Natural killer cell (primary cell): ENCODE measurements around the gene GPRIN3. TPM values are rescaled to one million over a fixed set of nuclear protein-coding genes. Genes with fewer than 3 reads are reported as not detected.
A peak's percentile ranks its signal among the peaks of the same experiment; 100 is the strongest.

Source experiments
- ATAC-seq, 3 donors: fragments of 150-1000 bp in 2 of 3; fragments of 200-7000 bp in 1 of 3; cut with Tn5 transposase; 1 replicate in 1 of 3; 2 replicates in 2 of 3; pipeline ENCODE4 v1.10.0; 2021; ENCODE audit warnings: mild to moderate bottlenecking in 2 of 3, moderate library complexity in 2 of 3
- DNase-seq, 2 donors: peaks; one replicate each; pipeline versions ENCODE4 v3.0.0 to v3.0.0-alpha.2; 2013 to 2021; ENCODE audit warnings: mixed read lengths in 1 of 2
- H3K27ac ChIP-seq: one replicate; pipeline ENCODE4 v1.5.1; 2013; ENCODE audit warnings: mild to moderate bottlenecking, low read length
- H3K27me3 ChIP-seq: one replicate; pipeline ENCODE4 v1.6.1; 2013; ENCODE audit warnings: low read length; ENCODE audit not compliant: control insufficient read depth, insufficient read depth
- H3K36me3 ChIP-seq: one replicate; pipeline ENCODE4 v1.6.1; 2013; ENCODE audit warnings: low read length; ENCODE audit not compliant: control insufficient read depth, insufficient read depth
- H3K4me1 ChIP-seq: one replicate; pipeline ENCODE4 v1.6.1; 2013; ENCODE audit warnings: low read length; ENCODE audit not compliant: control insufficient read depth, insufficient read depth
- H3K4me3 ChIP-seq: one replicate; pipeline ENCODE4 v1.5.1; 2013; ENCODE audit warnings: low read length
- H3K9me3 ChIP-seq: one replicate; pipeline ENCODE4 v1.6.1; 2013; ENCODE audit warnings: low read length; ENCODE audit not compliant: control insufficient read depth, insufficient read depth
- H3K27ac Mint-ChIP-seq, 2 donors: one replicate each; pipeline ENCODE4 v1.8.0; 2022; ENCODE audit warnings: mild to moderate bottlenecking in 2 of 2, mixed read lengths in 2 of 2, moderate library complexity in 1 of 2
- H3K27me3 Mint-ChIP-seq, 2 donors: one replicate each; pipeline ENCODE4 v1.8.0; 2022; ENCODE audit warnings: low read depth in 2 of 2, mixed read lengths in 2 of 2
- H3K36me3 Mint-ChIP-seq: one replicate; pipeline ENCODE4 v1.8.0; 2022; ENCODE audit warnings: mixed read lengths
- H3K4me1 Mint-ChIP-seq, 2 donors: one replicate each; pipeline ENCODE4 v1.8.0; 2022; ENCODE audit warnings: mixed read lengths in 2 of 2
- H3K4me3 Mint-ChIP-seq: one replicate; pipeline ENCODE4 v1.8.0; 2022; ENCODE audit warnings: mild to moderate bottlenecking, moderate library complexity, mixed read lengths
- H3K9me3 Mint-ChIP-seq, 2 donors: one replicate each; pipeline ENCODE4 v1.8.0; 2022; ENCODE audit warnings: mixed read lengths in 2 of 2
- WGBS: methylation state at CpG from one replicate; pipeline ENCODE4 v1.1.7; 2013; ENCODE audit warnings: missing lambda C conversion rate; ENCODE audit not compliant: insufficient coverage; 5-methylcytosine and 5-hydroxymethylcytosine counted together
- intact Hi-C: fragments of 100-400 bp; cut with micrococcal nuclease; formaldehyde crosslinking; loops from one replicate; pipeline ENCODE4 v1.14.2; 2022
- total RNA-seq, 4 donors: library from RNA; stranded (reverse); fragments of 120-200 nt in 1 of 4; gene quantifications; one replicate each; pipeline versions ENCODE4 v1.2.3 to v1.2.4, GENCODE V29; 2013 to 2022
- TF ChIP-seq, protein P1 (sequence below): fragments of 200-600 bp; IDR thresholded peaks from one replicate; pipeline ENCODE4 v1.8.0; 2022; ENCODE audit warnings: antibody characterized with exemption

Gene GPRIN3
- total RNA-seq, 3 donors from 2014 or later (not counting 1 experiment from before 2014, with no cell fraction given): 48.3 to 50.7 (median 48.5) TPM

DNA sequence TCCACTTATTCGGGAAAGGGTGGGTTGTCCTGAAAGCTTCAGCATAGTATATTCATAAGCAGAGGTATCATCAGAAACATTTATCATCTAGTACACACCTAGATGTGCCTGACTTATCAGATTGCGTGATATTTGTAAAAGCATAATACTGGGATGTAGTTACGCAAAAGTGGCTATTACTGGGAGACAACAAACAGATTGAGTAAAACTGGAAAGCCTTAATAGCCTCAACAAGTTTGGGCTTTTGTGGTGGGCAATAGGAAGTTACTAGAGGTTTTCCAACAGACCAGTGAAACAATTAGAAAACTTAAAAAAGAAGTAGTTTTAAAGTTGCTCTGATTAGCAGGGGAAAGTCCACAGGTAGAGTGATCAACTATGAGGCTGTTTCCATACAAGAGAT, 39.8 kb downstream of the GPRIN3 start:
- H3K27me3 ChIP-seq: no peaks in the 10 kb centered on the region
- Mint-ChIP-seq H3K36me3 (no peaks in the 10 kb centered on the region), H3K4me1 (peaks cover 83 to 85% of the 10 kb centered on the region in 2 donors), H3K27me3 (no peaks in the 10 kb centered on the region), H3K9me3 (no peaks in the 10 kb centered on the region), H3K27ac (peak overlapping the region; percentile 37), H3K4me3 (no peak overlapping the region)
- peaks cover 15% of the 10 kb centered on the region for H3K4me1 ChIP-seq
- no peak overlapping the region for H3K4me3 ChIP-seq
- ATAC-seq: no peak
- TF ChIP-seq, protein P1, sequence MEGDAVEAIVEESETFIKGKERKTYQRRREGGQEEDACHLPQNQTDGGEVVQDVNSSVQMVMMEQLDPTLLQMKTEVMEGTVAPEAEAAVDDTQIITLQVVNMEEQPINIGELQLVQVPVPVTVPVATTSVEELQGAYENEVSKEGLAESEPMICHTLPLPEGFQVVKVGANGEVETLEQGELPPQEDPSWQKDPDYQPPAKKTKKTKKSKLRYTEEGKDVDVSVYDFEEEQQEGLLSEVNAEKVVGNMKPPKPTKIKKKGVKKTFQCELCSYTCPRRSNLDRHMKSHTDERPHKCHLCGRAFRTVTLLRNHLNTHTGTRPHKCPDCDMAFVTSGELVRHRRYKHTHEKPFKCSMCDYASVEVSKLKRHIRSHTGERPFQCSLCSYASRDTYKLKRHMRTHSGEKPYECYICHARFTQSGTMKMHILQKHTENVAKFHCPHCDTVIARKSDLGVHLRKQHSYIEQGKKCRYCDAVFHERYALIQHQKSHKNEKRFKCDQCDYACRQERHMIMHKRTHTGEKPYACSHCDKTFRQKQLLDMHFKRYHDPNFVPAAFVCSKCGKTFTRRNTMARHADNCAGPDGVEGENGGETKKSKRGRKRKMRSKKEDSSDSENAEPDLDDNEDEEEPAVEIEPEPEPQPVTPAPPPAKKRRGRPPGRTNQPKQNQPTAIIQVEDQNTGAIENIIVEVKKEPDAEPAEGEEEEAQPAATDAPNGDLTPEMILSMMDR: no peak
- H3K9me3 ChIP-seq: no peaks in the 10 kb centered on the region
- intact Hi-C loops: no loop called here
- 100% methylated on average over 3 of the region's 3 CpGs for WGBS
- no peaks in the 10 kb centered on the region for H3K36me3 ChIP-seq
- H3K27ac ChIP-seq: no peak overlapping the region
- no peak for DNase-seq

DNA sequence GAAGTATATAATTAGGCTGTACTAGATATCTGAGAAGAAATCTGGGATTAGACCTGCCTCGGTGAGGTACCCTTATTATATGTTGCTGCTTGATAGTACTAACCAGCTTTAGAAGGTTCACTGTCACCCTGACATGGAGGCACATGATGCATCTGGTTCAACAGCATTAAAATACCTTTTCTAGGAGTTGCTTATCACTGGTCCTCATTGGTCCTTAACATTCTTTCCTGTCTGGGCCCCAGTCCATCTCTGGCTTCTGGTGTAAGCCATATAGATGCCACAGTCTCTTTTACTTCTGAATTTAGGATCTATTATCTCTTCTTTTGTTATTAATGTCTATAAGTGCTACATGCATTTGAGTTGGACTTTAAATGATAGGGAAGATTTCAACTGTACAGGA, 40.2 kb downstream of the GPRIN3 start:
- ATAC-seq: no peak
- Mint-ChIP-seq H3K27ac (peak overlapping the region; percentile 37), H3K27me3 (no peaks in the 10 kb centered on the region), H3K9me3 (no peaks in the 10 kb centered on the region), H3K36me3 (no peaks in the 10 kb centered on the region), H3K4me1 (peaks cover 83 to 85% of the 10 kb centered on the region in 2 donors), H3K4me3 (no peak overlapping the region)
- peaks cover 15% of the 10 kb centered on the region for H3K4me1 ChIP-seq
- H3K27me3 ChIP-seq: no peaks in the 10 kb centered on the region
- 100% methylated on average over 1 of the region's 1 CpG for WGBS
- intact Hi-C loops: no loop called here
- no peak for DNase-seq
- no peaks in the 10 kb centered on the region for H3K36me3 ChIP-seq
- no peaks in the 10 kb centered on the region for H3K9me3 ChIP-seq
- no peak overlapping the region for H3K4me3 ChIP-seq
- H3K27ac ChIP-seq: no peak overlapping the region
- TF ChIP-seq, protein P1: no peak

DNA sequence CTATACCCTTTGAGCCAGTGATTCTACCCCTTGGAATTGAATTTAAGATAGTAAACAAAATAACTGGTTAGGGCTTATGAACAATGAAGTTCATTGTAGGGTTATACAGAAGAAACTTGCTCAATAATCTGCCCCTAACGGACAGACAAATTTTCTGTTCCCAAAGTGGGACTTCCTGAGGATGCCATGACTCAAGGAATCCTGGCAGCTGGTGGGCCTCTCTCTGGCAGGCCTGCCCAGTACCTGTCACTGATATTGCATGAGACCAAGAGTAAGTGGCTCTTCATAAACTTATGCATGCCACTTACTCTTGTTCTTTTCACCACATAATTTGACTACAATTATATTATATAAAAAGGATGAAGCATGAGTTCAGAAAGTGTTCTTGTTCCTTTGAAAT, 41.5 kb downstream of the GPRIN3 start:
- DNase-seq: no peak
- TF ChIP-seq, protein P1: no peak
- intact Hi-C loops: no loop called here
- H3K27me3 Mint-ChIP-seq: no peaks in the 10 kb centered on the region
- H3K4me1 Mint-ChIP-seq: peaks cover 76 to 77% of the 10 kb centered on the region in 2 donors
- H3K4me1 ChIP-seq: peaks cover 12% of the 10 kb centered on the region
- no peaks in the 10 kb centered on the region for H3K36me3 Mint-ChIP-seq
- WGBS: 88% methylated on average over 1 of the region's 1 CpG
- H3K36me3 ChIP-seq: no peaks in the 10 kb centered on the region
- no peak overlapping the region for H3K4me3 Mint-ChIP-seq
- H3K27me3 ChIP-seq: no peaks in the 10 kb centered on the region
- H3K9me3 Mint-ChIP-seq: no peaks in the 10 kb centered on the region
- no peak overlapping the region for H3K27ac Mint-ChIP-seq
- no peak overlapping the region for H3K27ac ChIP-seq
- no peak for ATAC-seq
- H3K4me3 ChIP-seq: no peak overlapping the region
- H3K9me3 ChIP-seq: no peaks in the 10 kb centered on the region

DNA sequence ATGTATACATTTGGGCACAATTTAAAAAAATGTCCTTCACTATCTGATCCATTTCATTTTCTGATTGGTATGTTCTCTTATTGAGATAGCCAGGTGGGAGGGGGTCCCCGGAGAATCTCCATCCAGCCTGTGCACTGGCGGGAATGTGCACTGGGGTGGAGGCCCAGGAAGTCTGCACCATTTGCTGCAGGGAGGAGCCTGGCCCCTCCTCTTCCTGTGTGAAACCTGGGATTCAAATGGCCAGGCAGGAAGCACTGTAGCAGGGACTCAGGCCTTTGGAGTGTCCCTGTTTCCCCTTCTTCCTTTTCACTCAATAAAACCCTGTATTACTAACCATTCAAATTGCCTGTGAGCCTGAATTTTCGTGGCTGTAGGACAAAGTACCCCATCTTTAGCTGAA, 44.3 kb downstream of the GPRIN3 start:
- H3K27ac Mint-ChIP-seq: peak overlapping the region; percentile 71
- TF ChIP-seq, protein P1: no peak
- ATAC-seq: peak in 1 of 3 donors; percentile 24

More for the DNA sequence above, 44.3 kb downstream of the GPRIN3 start:
- Histone ChIP-seq H3K27me3 (no peaks in the 10 kb centered on the region), H3K4me3 (no peak overlapping the region), H3K36me3 (no peaks in the 10 kb centered on the region), H3K9me3 (no peaks in the 10 kb centered on the region), H3K4me1 (peaks cover 19% of the 10 kb centered on the region), H3K27ac (no peak overlapping the region)
- no peaks in the 10 kb centered on the region for H3K36me3 Mint-ChIP-seq
- H3K9me3 Mint-ChIP-seq: no peaks in the 10 kb centered on the region
- intact Hi-C loops: no loop called here
- DNase-seq: no peak
- H3K27me3 Mint-ChIP-seq: no peaks in the 10 kb centered on the region
- peaks cover 74% of the 10 kb centered on the region in 2 donors for H3K4me1 Mint-ChIP-seq
- no peak overlapping the region for H3K4me3 Mint-ChIP-seq
- WGBS: 74% methylated on average over 3 of the region's 3 CpGs
